WTC11 (cell line): ENCODE results near the gene MRPL33. TPM values are rescaled to one million over a fixed set of nuclear protein-coding genes. Genes with fewer than 3 reads are reported as not detected.

Experiments used
- ATAC-seq: fragments of 200-7000 bp; cut with Tn5 transposase; 2 replicates; pipeline ENCODE4 v1.10.0; 2021; ENCODE audit warnings: mild to moderate bottlenecking, moderate library complexity
- CTCF ChIA-PET: fragments of 300-600 bp; sonication (Branson Sonifier 250); formaldehyde crosslinking; loops from one replicate; lab custom pipeline; 2021; ENCODE audit warnings: antibody characterized with exemption; lab: Charles Lee
- POLR2A ChIA-PET: fragments of 350-600 bp; sonication (Branson Sonifier 250); formaldehyde crosslinking; loops from one replicate; lab custom pipeline; 2021; ENCODE audit warnings: antibody characterized with exemption; lab: Charles Lee
- DNase-seq: peaks from one replicate; pipeline ENCODE4 v3.0.0; 2021; ENCODE audit warnings: low spot score
- H3K27ac Mint-ChIP-seq: 2 replicates; pipeline ENCODE4 v1.8.0; 2021; ENCODE audit warnings: mixed read lengths
- H3K27me3 Mint-ChIP-seq: 2 replicates; pipeline ENCODE4 v1.8.0; 2021; ENCODE audit warnings: low read depth, mild to moderate bottlenecking, moderate library complexity, mixed read lengths
- H3K36me3 Mint-ChIP-seq: 2 replicates; pipeline ENCODE4 v1.8.0; 2021; ENCODE audit warnings: mixed read lengths
- H3K4me1 Mint-ChIP-seq: 2 replicates; pipeline ENCODE4 v1.8.0; 2022; ENCODE audit warnings: mixed read lengths
- H3K4me3 Mint-ChIP-seq: 2 replicates; pipeline ENCODE4 v1.8.0; 2021; ENCODE audit warnings: mild to moderate bottlenecking, moderate library complexity, mixed read lengths
- H3K9me3 Mint-ChIP-seq: 2 replicates; pipeline ENCODE4 v1.8.0; 2021; ENCODE audit warnings: mixed read lengths
- FOXJ3 ChIP-seq: sonication (generic); formaldehyde crosslinking; IDR thresholded peaks from 2 replicates; pipeline ENCODE4 v1.9.0; 2021; ENCODE audit warnings: missing genetic modification reagents, mild to moderate bottlenecking, borderline replicate concordance
- JAZF1 ChIP-seq: fragments of 250-450 bp; sonication (Bioruptor Pico); IDR thresholded peaks from 2 replicates; pipeline ENCODE4 v1.9.0; 2021; ENCODE audit warnings: moderate library complexity, mild to moderate bottlenecking, inconsistent platforms
- MYBL2 ChIP-seq: sonication (generic); formaldehyde crosslinking; IDR thresholded peaks from 2 replicates; pipeline ENCODE4 v1.8.1; 2023; ENCODE audit warnings: mild to moderate bottlenecking, moderate library complexity, missing genetic modification reagents
- NFE2L1 ChIP-seq: sonication (generic); formaldehyde crosslinking; IDR thresholded peaks from 2 replicates; pipeline ENCODE4 v1.8.1; 2023; ENCODE audit warnings: missing genetic modification reagents
- OVOL2 ChIP-seq: fragments of 250-450 bp; sonication (Bioruptor Pico); IDR thresholded peaks from 2 replicates; pipeline ENCODE4 v1.9.0; 2021; ENCODE audit warnings: mild to moderate bottlenecking, borderline replicate concordance
- SOX15 ChIP-seq: fragments of 250-450 bp; sonication (Bioruptor Pico); IDR thresholded peaks from 2 replicates; pipeline ENCODE4 v1.9.0; 2021; ENCODE audit warnings: mild to moderate bottlenecking
- ZNF263 ChIP-seq: sonication (generic); formaldehyde crosslinking; IDR thresholded peaks from 2 replicates; pipeline ENCODE4 v1.8.1; 2022; ENCODE audit warnings: low read depth, mild to moderate bottlenecking, moderate library complexity, missing genetic modification reagents
- ZNF396 ChIP-seq: fragments of 250-450 bp; sonication (Bioruptor Pico); IDR thresholded peaks from 2 replicates; pipeline ENCODE4 v1.8.0; 2021; ENCODE audit warnings: mild to moderate bottlenecking, moderate library complexity, borderline replicate concordance
- ZNF416 ChIP-seq: fragments of 250-450 bp; sonication (Bioruptor Pico); IDR thresholded peaks from 2 replicates; pipeline ENCODE4 v1.9.0; 2021; ENCODE audit warnings: mild to moderate bottlenecking, inconsistent platforms
- total RNA-seq: library from RNA; stranded (reverse); gene quantifications from 3 replicates; pipeline ENCODE4 v1.2.3, GENCODE V29; 2021
- TF ChIP-seq, protein P1 (sequence below): sonication (generic); formaldehyde crosslinking; IDR thresholded peaks from 2 replicates; pipeline ENCODE4 v1.8.1; 2022; ENCODE audit warnings: missing genetic modification reagents, borderline replicate concordance
- TF ChIP-seq, protein P2 (sequence below): sonication (generic); formaldehyde crosslinking; IDR thresholded peaks from 2 replicates; pipeline ENCODE4 v1.8.1; 2022; ENCODE audit warnings: mild to moderate bottlenecking, missing genetic modification reagents, moderate library complexity, borderline replicate concordance
- TF ChIP-seq, protein P3 (sequence below): sonication (generic); formaldehyde crosslinking; IDR thresholded peaks from 2 replicates; pipeline ENCODE4 v1.8.1; 2023; ENCODE audit warnings: mild to moderate bottlenecking, missing genetic modification reagents, borderline replicate concordance
- TF ChIP-seq, protein P4 (sequence below): sonication (generic); formaldehyde crosslinking; IDR thresholded peaks from 2 replicates; pipeline ENCODE4 v1.8.0; 2022; ENCODE audit warnings: mild to moderate bottlenecking, missing genetic modification reagents
- TF ChIP-seq, protein P5 (sequence below): sonication (generic); formaldehyde crosslinking; IDR thresholded peaks from 2 replicates; pipeline ENCODE4 v1.8.1; 2022; ENCODE audit warnings: low read depth, mild to moderate bottlenecking, moderate library complexity, missing genetic modification reagents, borderline replicate concordance
- TF ChIP-seq, protein P6 (sequence below): sonication (generic); formaldehyde crosslinking; IDR thresholded peaks from 2 replicates; pipeline ENCODE4 v1.8.1; 2023; ENCODE audit warnings: mild to moderate bottlenecking, missing genetic modification reagents

Gene MRPL33
- total RNA-seq, 1 experiment from 2014 or later = 52.5 TPM

DNA sequence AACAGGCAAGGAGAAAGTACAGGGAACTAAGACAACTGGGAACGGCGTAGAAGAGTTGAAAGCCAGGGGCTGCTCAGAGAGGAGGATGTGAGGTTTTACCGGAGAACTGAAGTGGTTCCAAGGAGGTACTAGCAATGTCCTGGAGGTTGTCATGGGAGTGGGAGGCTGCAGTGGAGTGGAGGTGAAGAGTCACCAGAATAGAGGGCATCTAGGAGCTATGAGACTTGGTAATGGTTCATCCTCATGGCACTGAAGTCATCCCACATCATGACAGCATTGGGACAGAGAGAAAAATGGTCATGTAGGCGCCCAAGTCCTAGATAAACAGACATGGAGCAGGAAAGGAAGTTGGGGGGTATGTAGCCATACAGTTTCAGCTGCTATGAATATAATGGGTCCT is 26.3 kb downstream of the MRPL33 start:
- Mint-ChIP-seq H3K27ac (no peak overlapping the region), H3K27me3 (peaks cover 4% of the 10 kb centered on the region; the same call in 1 of the 2 replicates), H3K4me3 (no peak overlapping the region), H3K36me3 (no peaks in the 10 kb centered on the region), H3K9me3 (no peaks in the 10 kb centered on the region), H3K4me1 (no peaks in the 10 kb centered on the region)
- no peak for ATAC-seq
- no peak for TF ChIP-seq MYBL2 (CRISPR knock-in tag)
- DNase-seq = no peak
- CTCF ChIA-PET = interaction anchor here (1.5 kb wide), 1 partner anchor 115 kb away, joined by 4 read pairs; no protein-coding TSS in a partner anchor
- POLR2A ChIA-PET = no interaction called here

DNA sequence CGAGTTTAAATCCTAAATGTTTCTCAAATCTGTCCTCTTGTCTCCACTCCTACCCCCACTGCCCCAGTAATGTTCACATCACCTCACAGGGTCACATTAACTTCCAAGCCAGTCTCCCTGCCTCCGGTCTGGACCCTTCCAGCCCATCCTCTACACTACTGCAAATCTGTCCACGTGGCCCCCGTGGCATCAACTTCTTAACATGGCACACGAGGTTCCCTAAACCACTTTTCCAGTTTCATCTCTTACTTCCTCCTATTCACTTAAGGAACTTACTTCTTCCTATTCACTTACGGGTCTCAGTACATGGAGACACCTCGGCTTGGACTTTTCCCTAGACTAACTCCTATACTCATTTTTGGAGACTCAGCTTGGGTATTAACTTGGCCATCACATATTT is 27.0 kb downstream of the MRPL33 start:
- no peaks in the 10 kb centered on the region for H3K4me1 Mint-ChIP-seq
- ATAC-seq = no peak
- POLR2A ChIA-PET = no interaction called here

More for the DNA sequence above, 27.0 kb downstream of the MRPL33 start:
- no peak for DNase-seq
- Mint-ChIP-seq H3K36me3 (no peaks in the 10 kb centered on the region), H3K4me3 (no peak overlapping the region), H3K27ac (no peak overlapping the region), H3K27me3 (peaks cover 4% of the 10 kb centered on the region; the same call in 1 of the 2 replicates), H3K9me3 (no peaks in the 10 kb centered on the region)
- TF ChIP-seq JAZF1 = no peak
- TF ChIP-seq, protein P1, sequence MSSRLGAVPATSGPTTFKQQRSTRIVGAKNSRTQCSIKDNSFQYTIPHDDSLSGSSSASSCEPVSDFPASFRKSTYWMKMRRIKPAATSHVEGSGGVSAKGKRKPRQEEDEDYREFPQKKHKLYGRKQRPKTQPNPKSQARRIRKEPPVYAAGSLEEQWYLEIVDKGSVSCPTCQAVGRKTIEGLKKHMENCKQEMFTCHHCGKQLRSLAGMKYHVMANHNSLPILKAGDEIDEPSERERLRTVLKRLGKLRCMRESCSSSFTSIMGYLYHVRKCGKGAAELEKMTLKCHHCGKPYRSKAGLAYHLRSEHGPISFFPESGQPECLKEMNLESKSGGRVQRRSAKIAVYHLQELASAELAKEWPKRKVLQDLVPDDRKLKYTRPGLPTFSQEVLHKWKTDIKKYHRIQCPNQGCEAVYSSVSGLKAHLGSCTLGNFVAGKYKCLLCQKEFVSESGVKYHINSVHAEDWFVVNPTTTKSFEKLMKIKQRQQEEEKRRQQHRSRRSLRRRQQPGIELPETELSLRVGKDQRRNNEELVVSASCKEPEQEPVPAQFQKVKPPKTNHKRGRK (CRISPR knock-in tag) = no peak
- TF ChIP-seq SOX15 (CRISPR knock-in tag) = no peak
- TF ChIP-seq ZNF416 (CRISPR knock-in tag) = no peak
- no peak for TF ChIP-seq ZNF396 (CRISPR knock-in tag)
- TF ChIP-seq, protein P2, sequence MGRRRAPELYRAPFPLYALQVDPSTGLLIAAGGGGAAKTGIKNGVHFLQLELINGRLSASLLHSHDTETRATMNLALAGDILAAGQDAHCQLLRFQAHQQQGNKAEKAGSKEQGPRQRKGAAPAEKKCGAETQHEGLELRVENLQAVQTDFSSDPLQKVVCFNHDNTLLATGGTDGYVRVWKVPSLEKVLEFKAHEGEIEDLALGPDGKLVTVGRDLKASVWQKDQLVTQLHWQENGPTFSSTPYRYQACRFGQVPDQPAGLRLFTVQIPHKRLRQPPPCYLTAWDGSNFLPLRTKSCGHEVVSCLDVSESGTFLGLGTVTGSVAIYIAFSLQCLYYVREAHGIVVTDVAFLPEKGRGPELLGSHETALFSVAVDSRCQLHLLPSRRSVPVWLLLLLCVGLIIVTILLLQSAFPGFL = no peak
- TF ChIP-seq NFE2L1 (CRISPR knock-in tag) = no peak
- no peak for TF ChIP-seq FOXJ3 (CRISPR knock-in tag)
- TF ChIP-seq, protein P3, sequence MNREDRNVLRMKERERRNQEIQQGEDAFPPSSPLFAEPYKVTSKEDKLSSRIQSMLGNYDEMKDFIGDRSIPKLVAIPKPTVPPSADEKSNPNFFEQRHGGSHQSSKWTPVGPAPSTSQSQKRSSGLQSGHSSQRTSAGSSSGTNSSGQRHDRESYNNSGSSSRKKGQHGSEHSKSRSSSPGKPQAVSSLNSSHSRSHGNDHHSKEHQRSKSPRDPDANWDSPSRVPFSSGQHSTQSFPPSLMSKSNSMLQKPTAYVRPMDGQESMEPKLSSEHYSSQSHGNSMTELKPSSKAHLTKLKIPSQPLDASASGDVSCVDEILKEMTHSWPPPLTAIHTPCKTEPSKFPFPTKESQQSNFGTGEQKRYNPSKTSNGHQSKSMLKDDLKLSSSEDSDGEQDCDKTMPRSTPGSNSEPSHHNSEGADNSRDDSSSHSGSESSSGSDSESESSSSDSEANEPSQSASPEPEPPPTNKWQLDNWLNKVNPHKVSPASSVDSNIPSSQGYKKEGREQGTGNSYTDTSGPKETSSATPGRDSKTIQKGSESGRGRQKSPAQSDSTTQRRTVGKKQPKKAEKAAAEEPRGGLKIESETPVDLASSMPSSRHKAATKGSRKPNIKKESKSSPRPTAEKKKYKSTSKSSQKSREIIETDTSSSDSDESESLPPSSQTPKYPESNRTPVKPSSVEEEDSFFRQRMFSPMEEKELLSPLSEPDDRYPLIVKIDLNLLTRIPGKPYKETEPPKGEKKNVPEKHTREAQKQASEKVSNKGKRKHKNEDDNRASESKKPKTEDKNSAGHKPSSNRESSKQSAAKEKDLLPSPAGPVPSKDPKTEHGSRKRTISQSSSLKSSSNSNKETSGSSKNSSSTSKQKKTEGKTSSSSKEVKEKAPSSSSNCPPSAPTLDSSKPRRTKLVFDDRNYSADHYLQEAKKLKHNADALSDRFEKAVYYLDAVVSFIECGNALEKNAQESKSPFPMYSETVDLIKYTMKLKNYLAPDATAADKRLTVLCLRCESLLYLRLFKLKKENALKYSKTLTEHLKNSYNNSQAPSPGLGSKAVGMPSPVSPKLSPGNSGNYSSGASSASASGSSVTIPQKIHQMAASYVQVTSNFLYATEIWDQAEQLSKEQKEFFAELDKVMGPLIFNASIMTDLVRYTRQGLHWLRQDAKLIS (CRISPR knock-in tag) = no peak
- no peak for TF ChIP-seq OVOL2 (CRISPR knock-in tag)
- TF ChIP-seq, protein P4, sequence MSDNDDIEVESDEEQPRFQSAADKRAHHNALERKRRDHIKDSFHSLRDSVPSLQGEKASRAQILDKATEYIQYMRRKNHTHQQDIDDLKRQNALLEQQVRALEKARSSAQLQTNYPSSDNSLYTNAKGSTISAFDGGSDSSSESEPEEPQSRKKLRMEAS (CRISPR knock-in tag) = no peak
- TF ChIP-seq, protein P5, sequence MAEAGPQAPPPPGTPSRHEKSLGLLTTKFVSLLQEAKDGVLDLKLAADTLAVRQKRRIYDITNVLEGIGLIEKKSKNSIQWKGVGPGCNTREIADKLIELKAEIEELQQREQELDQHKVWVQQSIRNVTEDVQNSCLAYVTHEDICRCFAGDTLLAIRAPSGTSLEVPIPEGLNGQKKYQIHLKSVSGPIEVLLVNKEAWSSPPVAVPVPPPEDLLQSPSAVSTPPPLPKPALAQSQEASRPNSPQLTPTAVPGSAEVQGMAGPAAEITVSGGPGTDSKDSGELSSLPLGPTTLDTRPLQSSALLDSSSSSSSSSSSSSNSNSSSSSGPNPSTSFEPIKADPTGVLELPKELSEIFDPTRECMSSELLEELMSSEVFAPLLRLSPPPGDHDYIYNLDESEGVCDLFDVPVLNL = no peak
- TF ChIP-seq ZNF263 (CRISPR knock-in tag) = no peak
- TF ChIP-seq, protein P6, sequence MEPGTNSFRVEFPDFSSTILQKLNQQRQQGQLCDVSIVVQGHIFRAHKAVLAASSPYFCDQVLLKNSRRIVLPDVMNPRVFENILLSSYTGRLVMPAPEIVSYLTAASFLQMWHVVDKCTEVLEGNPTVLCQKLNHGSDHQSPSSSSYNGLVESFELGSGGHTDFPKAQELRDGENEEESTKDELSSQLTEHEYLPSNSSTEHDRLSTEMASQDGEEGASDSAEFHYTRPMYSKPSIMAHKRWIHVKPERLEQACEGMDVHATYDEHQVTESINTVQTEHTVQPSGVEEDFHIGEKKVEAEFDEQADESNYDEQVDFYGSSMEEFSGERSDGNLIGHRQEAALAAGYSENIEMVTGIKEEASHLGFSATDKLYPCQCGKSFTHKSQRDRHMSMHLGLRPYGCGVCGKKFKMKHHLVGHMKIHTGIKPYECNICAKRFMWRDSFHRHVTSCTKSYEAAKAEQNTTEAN = no peak
- CTCF ChIA-PET = no interaction called here
